ENCODE measurements around the gene ALPL. TPM values are rescaled to one million over a fixed set of nuclear protein-coding genes. Genes with fewer than 3 reads are reported as not detected.
A peak's percentile ranks its signal among the peaks of the same experiment; 100 is the strongest.

The ALPL gene
- polyA plus RNA-seq, 1 donor (not counting 4 experiments of a cell fraction or from before 2014, with no cell fraction given) = not detected

GRCh38 chr1:21621761-21622436, 112.7 kb downstream of the ALPL start:
- Histone ChIP-seq H3K4me2 (ENCODE audit: control insufficient read depth, extremely low read depth, insufficient read depth, low read depth, low read length) (peak overlapping the region; percentile 64), H3K36me3 (ENCODE audit: control insufficient read depth in 2 of 2, extremely low read depth in 1 of 2, insufficient read depth in 2 of 2, low read length in 2 of 2) (no peaks in the 10 kb centered on the region), H3K9ac (ENCODE audit: control insufficient read depth, extremely low read depth, insufficient read depth, low read length) (peak overlapping the region; percentile 14), H3K27me3 (ENCODE audit: control insufficient read depth, extremely low read depth, insufficient read depth, low read length) (peaks cover 30% of the 10 kb centered on the region), H3K4me1 (ENCODE audit: control insufficient read depth, extremely low read depth, insufficient read depth, low read length) (peaks cover 17% of the 10 kb centered on the region), H3K79me2 (ENCODE audit: control insufficient read depth, insufficient read depth, low read length) (no peaks in the 10 kb centered on the region), H3K9me1 (ENCODE audit: control insufficient read depth, extremely low read depth, insufficient read depth, low read length) (no peaks in the 10 kb centered on the region), H4K20me1 (ENCODE audit: control insufficient read depth, extremely low read depth, insufficient read depth, low read length) (no peaks in the 10 kb centered on the region), H3K4me3 (ENCODE audit: control insufficient read depth in 2 of 3, extremely low read depth in 1 of 3, insufficient read depth in 2 of 3, low read depth in 1 of 3, low read length in 3 of 3) (peak overlapping the region; percentile 23 to 44 (median 32)), H2AFZ (ENCODE audit: control insufficient read depth, low read length) (no peak overlapping the region), H3K27ac (ENCODE audit: control insufficient read depth, insufficient read depth, low read length) (no peak overlapping the region), H3K9me3 (ENCODE audit: control insufficient read depth, low read depth, low read length) (no peaks in the 10 kb centered on the region)
- TF ChIP-seq EZH2 (IDR thresholded peaks at IDR 0.05; ENCODE audit: low read length) = no peak
- no peak for TF ChIP-seq CTCF (optimal IDR thresholded peaks at IDR 0.05 in 1 of 3, IDR thresholded peaks at IDR 0.05 in 1 of 3, conservative IDR thresholded peaks at IDR 0.05 in 1 of 3; ENCODE audit: extremely low read depth in 1 of 3, insufficient read depth in 2 of 3, low read length in 3 of 3)
- dilution Hi-C loops (cut with MboI; ENCODE audit: extremely low pct_ligation_motif_present, low sequenced_read_pairs) = no loop called here
- FAIRE-seq (peak; percentile 53), DNase-seq (ENCODE audit: low read depth, low spot score) (no peak)

GRCh38 chr1:21622466-21623315, 113.5 kb downstream of the ALPL start:
- TF ChIP-seq EZH2 (IDR thresholded peaks at IDR 0.05; ENCODE audit: low read length) = no peak
- no peak for TF ChIP-seq CTCF (optimal IDR thresholded peaks at IDR 0.05 in 1 of 3, IDR thresholded peaks at IDR 0.05 in 1 of 3, conservative IDR thresholded peaks at IDR 0.05 in 1 of 3; ENCODE audit: extremely low read depth in 1 of 3, insufficient read depth in 2 of 3, low read length in 3 of 3)
- Histone ChIP-seq H3K4me3 (ENCODE audit: control insufficient read depth in 2 of 3, extremely low read depth in 1 of 3, insufficient read depth in 2 of 3, low read depth in 1 of 3, low read length in 3 of 3) (peak overlapping the region; percentile 16 to 51 (median 32)), H3K9ac (ENCODE audit: control insufficient read depth, extremely low read depth, insufficient read depth, low read length) (peak overlapping the region; percentile 36), H3K36me3 (ENCODE audit: control insufficient read depth in 2 of 2, extremely low read depth in 1 of 2, insufficient read depth in 2 of 2, low read length in 2 of 2) (no peaks in the 10 kb centered on the region), H3K4me1 (ENCODE audit: control insufficient read depth, extremely low read depth, insufficient read depth, low read length) (peaks cover 25% of the 10 kb centered on the region), H3K79me2 (ENCODE audit: control insufficient read depth, insufficient read depth, low read length) (no peaks in the 10 kb centered on the region), H2AFZ (ENCODE audit: control insufficient read depth, low read length) (peak overlapping the region; percentile 82), H3K27me3 (ENCODE audit: control insufficient read depth, extremely low read depth, insufficient read depth, low read length) (peaks cover 30% of the 10 kb centered on the region), H3K4me2 (ENCODE audit: control insufficient read depth, extremely low read depth, insufficient read depth, low read depth, low read length) (peak overlapping the region; percentile 73), H4K20me1 (ENCODE audit: control insufficient read depth, extremely low read depth, insufficient read depth, low read length) (no peaks in the 10 kb centered on the region), H3K9me3 (ENCODE audit: control insufficient read depth, low read depth, low read length) (no peaks in the 10 kb centered on the region), H3K27ac (ENCODE audit: control insufficient read depth, insufficient read depth, low read length) (no peak overlapping the region), H3K9me1 (ENCODE audit: control insufficient read depth, extremely low read depth, insufficient read depth, low read length) (no peaks in the 10 kb centered on the region)
- FAIRE-seq (no peak), DNase-seq (ENCODE audit: low read depth, low spot score) (no peak)
- dilution Hi-C loops (cut with MboI; ENCODE audit: extremely low pct_ligation_motif_present, low sequenced_read_pairs) = no loop called here
